HL-60/S4 treated with retinoic acid at 250 ng/mL for 4 days and 3 days (cell line): ENCODE measurements around the gene LRGUK.
"Not testable (repeated sequence)": the region's sequence is repeated elsewhere in the genome, so short reads cannot be mapped to it uniquely, and the experiment has no call there.

Source experiments
- in situ Hi-C: fragments of 300-500 bp; cut with MboI; formaldehyde crosslinking; loops from 2 replicates; pipeline ENCODE4 v1.7.0; 2022; ENCODE audit warnings: low sequenced_read_pairs

Gene LRGUK

GRCh38 chr7:134186027-134186426, 58.9 kb downstream of the LRGUK start:
- in situ Hi-C loops: no loop called here

GRCh38 chr7:134186801-134187200, 59.7 kb downstream of the LRGUK start:
- in situ Hi-C loops: no loop called here

- in situ Hi-C loops: no loop called here
These were observed 60.8 kb downstream of the LRGUK start for GRCh38 chr7:134187893-134188292.

GRCh38 chr7:134188311-134188710, 61.2 kb downstream of the LRGUK start:
- in situ Hi-C loops: no loop called here

- in situ Hi-C loops: no loop called here
These were observed 62.4 kb downstream of the LRGUK start for GRCh38 chr7:134189559-134189958.

GRCh38 chr7:134191876-134192275, 64.7 kb downstream of the LRGUK start:
- in situ Hi-C loops: no loop called here

GRCh38 chr7:134193240-134193639, 66.1 kb downstream of the LRGUK start:
- in situ Hi-C loops: no loop called here

- in situ Hi-C loops: no loop called here
These were observed 68.1 kb downstream of the LRGUK start for GRCh38 chr7:134195252-134195651.

GRCh38 chr7:134196439-134196838, 69.3 kb downstream of the LRGUK start:
- in situ Hi-C loops: no loop called here

- in situ Hi-C loops: no loop called here
These were observed 70.2 kb downstream of the LRGUK start for GRCh38 chr7:134197345-134197744.

- in situ Hi-C loops: no loop called here
These were observed 73.8 kb downstream of the LRGUK start for GRCh38 chr7:134200970-134201369.

GRCh38 chr7:134201569-134202261, 74.6 kb downstream of the LRGUK start:
- in situ Hi-C loops: no loop called here

- in situ Hi-C loops: no loop called here
These were observed 76.2 kb downstream of the LRGUK start for GRCh38 chr7:134203186-134203889.

- in situ Hi-C loops: no loop called here
These were observed 82.3 kb downstream of the LRGUK start for GRCh38 chr7:134209322-134210015.

GRCh38 chr7:134210227-134210626, 83.1 kb downstream of the LRGUK start:
- in situ Hi-C loops: no loop called here

GRCh38 chr7:134210976-134211663, 84.0 kb downstream of the LRGUK start:
- in situ Hi-C loops: no loop called here

GRCh38 chr7:134211817-134212216, 84.7 kb downstream of the LRGUK start:
- in situ Hi-C loops: no loop called here

- in situ Hi-C loops: no loop called here
These were observed 85.7 kb downstream of the LRGUK start for GRCh38 chr7:134212576-134213546.

- in situ Hi-C loops: no loop called here
These were observed 93.1 kb downstream of the LRGUK start for GRCh38 chr7:134220236-134220635.

GRCh38 chr7:134231296-134231695, 104.2 kb downstream of the LRGUK start:
- in situ Hi-C loops: not testable (repeated sequence)
